Smooth muscle cell of the brain vasculature (primary cell): ENCODE data around the gene PPM1H.
"Not testable (repeated sequence)": the region's sequence is repeated elsewhere in the genome, so short reads cannot be mapped to it uniquely, and the experiment has no call there.

Experiments
- DNase-seq: peaks from one replicate; pipeline ENCODE4 v3.0.0-alpha.2; 2012; ENCODE audit warnings: low read depth, low spot score

PPM1H gene

GRCh38 chr12:62947364-62947763 lies 12.4 kb upstream of the PPM1H start:
- DNase-seq: no peak

GRCh38 chr12:62943779-62944395 lies 8.9 kb upstream of the PPM1H start:
- no peak for DNase-seq

- DNase-seq: not testable (repeated sequence)
Measured at GRCh38 chr12:62942316-62942715, 7.4 kb upstream of the PPM1H start.

GRCh38 chr12:62934239-62934798 lies 631 bp downstream of the PPM1H start:
- DNase-seq: no peak

GRCh38 chr12:62933602-62934238 lies 1.2 kb downstream of the PPM1H start:
- no peak for DNase-seq

GRCh38 chr12:62933220-62933601 lies 1.7 kb downstream of the PPM1H start:
- DNase-seq: no peak

GRCh38 chr12:62931477-62931876 lies 3.5 kb downstream of the PPM1H start:
- DNase-seq: no peak

GRCh38 chr12:62930546-62931425 lies 4.2 kb downstream of the PPM1H start:
- no peak for DNase-seq

GRCh38 chr12:62928632-62929031 lies 6.3 kb downstream of the PPM1H start:
- no peak for DNase-seq

- no peak for DNase-seq
Measured at GRCh38 chr12:62925680-62926079, 9.3 kb downstream of the PPM1H start.

GRCh38 chr12:62924084-62924483 lies 10.9 kb downstream of the PPM1H start:
- no peak for DNase-seq

- DNase-seq: no peak
Measured at GRCh38 chr12:62922539-62922938, 12.4 kb downstream of the PPM1H start.

GRCh38 chr12:62919838-62920237 lies 15.1 kb downstream of the PPM1H start:
- DNase-seq: peak; percentile 44

- no peak for DNase-seq
Measured at GRCh38 chr12:62917926-62918325, 17.0 kb downstream of the PPM1H start.

GRCh38 chr12:62916632-62917425 lies 18.1 kb downstream of the PPM1H start:
- no peak for DNase-seq

- no peak for DNase-seq
Measured at GRCh38 chr12:62915204-62915529, 19.8 kb downstream of the PPM1H start.

GRCh38 chr12:62914443-62915203 lies 20.3 kb downstream of the PPM1H start:
- no peak for DNase-seq

- no peak for DNase-seq
Measured at GRCh38 chr12:62913380-62913779, 21.6 kb downstream of the PPM1H start.

GRCh38 chr12:62912644-62913043 lies 22.3 kb downstream of the PPM1H start:
- DNase-seq: no peak

GRCh38 chr12:62911286-62911685 lies 23.7 kb downstream of the PPM1H start:
- no peak for DNase-seq
